ENCODE data around the gene GUCA1A.

The GUCA1A gene

DNA sequence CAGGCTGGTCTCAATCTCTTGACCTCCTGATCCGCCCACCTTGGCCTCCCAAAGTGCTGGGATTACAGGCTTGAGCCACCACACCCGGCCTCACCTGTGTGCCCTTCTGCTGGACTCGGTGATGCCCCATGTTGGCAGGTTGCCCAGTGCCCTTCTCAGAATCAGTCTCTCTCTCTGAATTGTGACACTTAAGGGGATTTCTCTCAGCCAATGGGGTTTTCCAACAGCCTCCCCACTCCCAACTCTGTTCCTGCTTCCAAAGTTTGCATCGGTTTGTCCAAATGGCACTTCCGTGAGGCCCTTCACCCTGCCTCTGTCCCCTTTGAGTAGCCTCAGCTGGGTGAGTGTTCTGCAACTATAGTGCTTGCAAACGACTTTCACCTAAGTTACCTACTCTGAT lies 47.6 kb downstream of the GUCA1A start:
- TF ChIP-seq, protein P1, sequence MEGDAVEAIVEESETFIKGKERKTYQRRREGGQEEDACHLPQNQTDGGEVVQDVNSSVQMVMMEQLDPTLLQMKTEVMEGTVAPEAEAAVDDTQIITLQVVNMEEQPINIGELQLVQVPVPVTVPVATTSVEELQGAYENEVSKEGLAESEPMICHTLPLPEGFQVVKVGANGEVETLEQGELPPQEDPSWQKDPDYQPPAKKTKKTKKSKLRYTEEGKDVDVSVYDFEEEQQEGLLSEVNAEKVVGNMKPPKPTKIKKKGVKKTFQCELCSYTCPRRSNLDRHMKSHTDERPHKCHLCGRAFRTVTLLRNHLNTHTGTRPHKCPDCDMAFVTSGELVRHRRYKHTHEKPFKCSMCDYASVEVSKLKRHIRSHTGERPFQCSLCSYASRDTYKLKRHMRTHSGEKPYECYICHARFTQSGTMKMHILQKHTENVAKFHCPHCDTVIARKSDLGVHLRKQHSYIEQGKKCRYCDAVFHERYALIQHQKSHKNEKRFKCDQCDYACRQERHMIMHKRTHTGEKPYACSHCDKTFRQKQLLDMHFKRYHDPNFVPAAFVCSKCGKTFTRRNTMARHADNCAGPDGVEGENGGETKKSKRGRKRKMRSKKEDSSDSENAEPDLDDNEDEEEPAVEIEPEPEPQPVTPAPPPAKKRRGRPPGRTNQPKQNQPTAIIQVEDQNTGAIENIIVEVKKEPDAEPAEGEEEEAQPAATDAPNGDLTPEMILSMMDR (IDR thresholded peaks at IDR 0.05; ENCODE audit: low read length, missing control alignments), result no peak
- DNase-seq (ENCODE audit: low read depth), result no peak
- no peak overlapping the region for H3K4me3 ChIP-seq (replicated peaks; ENCODE audit: low read depth, low read length)

DNA sequence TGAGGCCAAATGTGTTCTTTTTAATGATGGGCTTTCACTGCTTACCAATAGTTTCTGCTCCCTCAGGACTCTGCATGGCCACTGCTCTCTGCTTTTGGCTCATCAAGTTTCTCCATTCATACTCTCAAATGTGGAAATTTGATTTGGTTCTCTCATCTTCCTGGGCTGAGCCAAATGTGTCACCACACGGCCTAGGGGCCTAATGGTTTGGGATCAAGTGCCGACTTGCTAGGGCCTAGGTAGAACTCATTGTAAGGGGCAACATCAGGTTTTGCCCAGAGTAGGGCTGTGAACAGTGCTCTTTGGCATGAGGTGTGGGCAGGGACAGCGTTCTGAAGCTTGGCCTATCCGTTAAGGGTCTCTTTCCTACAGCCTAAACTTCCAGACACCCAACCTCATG lies 48.4 kb downstream of the GUCA1A start:
- TF ChIP-seq, protein P1 (IDR thresholded peaks at IDR 0.05; ENCODE audit: low read length, missing control alignments), result no peak
- DNase-seq (ENCODE audit: low read depth), result no peak
- H3K4me3 ChIP-seq (replicated peaks; ENCODE audit: low read depth, low read length), result no peak overlapping the region

DNA sequence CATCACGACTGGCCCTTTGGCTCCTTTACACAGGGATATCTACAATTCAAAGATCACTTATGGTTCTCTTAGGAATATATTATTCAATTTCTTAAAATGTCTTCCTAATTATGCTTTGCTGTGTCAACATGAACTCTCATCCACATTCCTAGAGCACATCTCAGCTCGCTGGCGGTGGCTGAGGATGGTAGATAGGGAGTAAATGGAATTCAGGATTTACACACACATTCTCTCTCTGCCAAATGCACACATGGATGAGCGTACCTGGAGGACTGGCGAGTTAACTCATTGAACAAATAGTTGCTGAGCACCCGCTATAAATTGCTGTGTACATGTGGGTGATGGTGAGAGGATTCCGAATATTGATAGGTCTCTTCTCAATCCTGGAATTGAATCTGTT lies 49.3 kb downstream of the GUCA1A start:
- H3K4me3 ChIP-seq (replicated peaks; ENCODE audit: low read depth, low read length), result no peak overlapping the region
- DNase-seq (ENCODE audit: low read depth), result no peak
- TF ChIP-seq, protein P1 (IDR thresholded peaks at IDR 0.05; ENCODE audit: low read length, missing control alignments), result no peak

DNA sequence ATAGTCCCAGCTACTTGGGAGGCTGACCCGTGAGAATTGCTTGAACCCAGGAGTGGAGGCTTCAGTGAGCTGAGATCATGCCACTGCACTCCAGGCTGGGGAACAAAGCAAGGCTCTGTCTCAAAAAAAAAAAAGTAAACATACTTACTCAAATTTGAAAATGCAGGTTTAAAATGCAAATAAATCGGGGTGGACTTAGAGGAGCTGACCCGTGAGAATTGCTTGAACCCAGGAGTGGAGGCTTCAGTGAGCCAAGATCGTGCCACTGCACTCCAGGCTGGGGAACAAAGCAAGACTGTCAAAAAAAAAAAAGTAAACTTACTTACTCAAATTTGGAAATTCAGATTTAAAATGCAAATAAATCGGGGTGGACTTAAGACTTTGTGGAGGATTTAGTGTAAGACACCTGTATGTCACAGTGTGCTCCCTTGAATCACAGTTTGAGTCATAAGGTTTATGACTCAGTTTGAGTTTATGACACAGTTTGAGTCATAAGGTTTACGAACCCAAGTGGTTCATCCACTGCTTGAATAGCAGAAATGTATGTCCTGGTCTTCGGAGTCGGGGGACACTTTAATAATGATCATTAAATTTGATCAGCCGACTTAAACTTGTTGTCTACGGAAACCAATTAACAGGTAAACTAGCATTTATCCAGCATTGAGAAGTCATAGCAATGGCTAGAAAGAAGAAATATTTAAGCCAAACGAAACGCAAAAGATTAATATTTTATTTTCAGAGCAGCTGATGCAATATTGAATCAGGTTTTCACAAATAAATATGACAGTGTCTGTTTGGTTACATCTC lies 51.3 kb downstream of the GUCA1A start:
- peak; percentile 65 for DNase-seq (ENCODE audit: low read depth)

DNA sequence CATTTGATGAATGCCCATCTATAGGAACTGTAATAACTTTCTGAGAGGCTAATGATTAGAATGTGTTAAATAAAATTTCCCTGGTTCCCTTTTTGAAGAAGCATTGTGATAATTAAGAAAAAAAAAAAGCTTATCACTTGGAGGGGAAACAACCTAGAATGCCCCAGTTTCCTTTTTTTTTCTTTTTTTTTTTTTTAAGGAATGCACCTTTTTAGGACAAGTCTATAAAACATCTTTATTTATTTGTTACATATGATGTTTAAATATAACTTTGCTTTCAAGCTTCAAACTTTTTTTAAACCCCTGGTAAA lies 51.8 kb downstream of the GUCA1A start:
- DNase-seq (ENCODE audit: low read depth), result no peak
- TF ChIP-seq, protein P1 (IDR thresholded peaks at IDR 0.05; ENCODE audit: low read length, missing control alignments), result no peak
- H3K4me3 ChIP-seq (replicated peaks; ENCODE audit: low read depth, low read length), result no peak overlapping the region

More for the DNA sequence above, 51.3 kb downstream of the GUCA1A start:
- TF ChIP-seq, protein P1 (IDR thresholded peaks at IDR 0.05; ENCODE audit: low read length, missing control alignments), result no peak
- H3K4me3 ChIP-seq (replicated peaks; ENCODE audit: low read depth, low read length), result no peak overlapping the region

DNA sequence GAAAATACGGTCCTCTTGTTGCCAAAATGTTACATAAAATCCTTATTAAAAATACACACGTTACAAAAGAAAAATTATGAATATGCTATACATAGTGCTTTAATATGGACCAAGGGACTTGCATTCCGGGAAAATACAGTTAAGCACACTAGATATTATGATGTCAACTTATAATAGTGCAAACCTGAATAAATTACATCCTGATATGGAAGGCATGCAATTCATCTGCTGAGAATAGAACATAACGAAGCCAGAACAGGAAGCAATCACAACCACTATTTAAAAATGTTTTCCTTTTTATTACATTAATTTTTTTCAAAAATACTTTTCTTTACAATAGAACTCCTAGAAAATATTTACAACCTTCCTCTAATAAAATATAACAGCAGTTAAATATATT lies 52.3 kb downstream of the GUCA1A start:
- TF ChIP-seq, protein P1 (IDR thresholded peaks at IDR 0.05; ENCODE audit: low read length, missing control alignments), result no peak
- H3K4me3 ChIP-seq (replicated peaks; ENCODE audit: low read depth, low read length), result no peak overlapping the region

DNA sequence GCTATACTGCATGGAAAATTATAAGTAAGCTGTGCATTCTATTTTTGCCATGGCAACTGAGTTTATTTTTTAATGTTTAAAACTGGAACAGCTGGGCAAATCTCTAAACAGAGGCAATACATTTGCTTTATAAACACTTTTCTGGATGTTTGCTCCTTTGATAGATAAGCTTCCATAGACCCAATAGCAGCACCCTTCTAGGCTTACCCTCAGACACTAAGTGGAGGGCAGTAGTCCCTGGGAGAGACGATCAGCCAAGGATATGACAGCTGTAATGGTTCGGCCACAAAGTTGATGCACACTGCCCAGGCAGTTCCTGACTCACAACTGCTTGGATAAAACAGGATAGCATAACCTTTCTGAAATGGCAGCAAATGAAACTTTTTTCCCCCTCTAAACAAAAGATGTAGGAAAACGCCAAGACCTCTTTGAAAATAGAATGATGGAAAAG lies 53.0 kb downstream of the GUCA1A start:
- no peak overlapping the region for H3K4me3 ChIP-seq (replicated peaks; ENCODE audit: low read depth, low read length)
- TF ChIP-seq, protein P1 (IDR thresholded peaks at IDR 0.05; ENCODE audit: low read length, missing control alignments), result no peak
- DNase-seq (ENCODE audit: low read depth), result peak; percentile 28

More for the DNA sequence above, 52.3 kb downstream of the GUCA1A start:
- DNase-seq (ENCODE audit: low read depth), result no peak
